GM19463 (cell line): ENCODE measurements around the gene SORBS1.

Experiments
- ATAC-seq: cut with Tn5 transposase; IDR thresholded peaks from one replicate; pipeline ENCODE4 v1.9.1; 2021; ENCODE audit warnings: mild to moderate bottlenecking, moderate library complexity; ENCODE audit not compliant: unreplicated experiment

The SORBS1 gene

GRCh38 chr10:95467162-95467599 lies 94.0 kb downstream of the SORBS1 start:
- no peak for ATAC-seq

GRCh38 chr10:95466436-95466835 lies 94.7 kb downstream of the SORBS1 start:
- no peak for ATAC-seq

GRCh38 chr10:95464280-95464679 lies 96.9 kb downstream of the SORBS1 start:
- ATAC-seq = no peak

- ATAC-seq = no peak
Observed at GRCh38 chr10:95462740-95463667, 98.2 kb downstream of the SORBS1 start.

- no peak for ATAC-seq
Observed at GRCh38 chr10:95461611-95462010, 99.6 kb downstream of the SORBS1 start.

GRCh38 chr10:95459446-95460045 lies 101.6 kb downstream of the SORBS1 start:
- no peak for ATAC-seq

GRCh38 chr10:95458871-95459270 lies 102.3 kb downstream of the SORBS1 start:
- ATAC-seq = no peak

GRCh38 chr10:95458014-95458413 lies 103.2 kb downstream of the SORBS1 start:
- ATAC-seq = no peak

- no peak for ATAC-seq
Observed at GRCh38 chr10:95457319-95457886, 103.8 kb downstream of the SORBS1 start.

GRCh38 chr10:95456516-95456915 lies 104.7 kb downstream of the SORBS1 start:
- no peak for ATAC-seq

GRCh38 chr10:95454940-95455339 lies 106.2 kb downstream of the SORBS1 start:
- ATAC-seq = no peak

- no peak for ATAC-seq
Observed at GRCh38 chr10:95454356-95454755, 106.8 kb downstream of the SORBS1 start.

- ATAC-seq = no peak
Observed at GRCh38 chr10:95451568-95452524, 109.3 kb downstream of the SORBS1 start.

- ATAC-seq = no peak
Observed at GRCh38 chr10:95451150-95451549, 110.0 kb downstream of the SORBS1 start.

- no peak for ATAC-seq
Observed at GRCh38 chr10:95450188-95450587, 111.0 kb downstream of the SORBS1 start.

GRCh38 chr10:95447685-95448084 lies 113.5 kb downstream of the SORBS1 start:
- no peak for ATAC-seq

GRCh38 chr10:95445837-95446486 lies 115.2 kb downstream of the SORBS1 start:
- ATAC-seq = peak; percentile 56

- no peak for ATAC-seq
Observed at GRCh38 chr10:95445223-95445836, 115.8 kb downstream of the SORBS1 start.

- no peak for ATAC-seq
Observed at GRCh38 chr10:95444792-95445191, 116.4 kb downstream of the SORBS1 start.

- no peak for ATAC-seq
Observed at GRCh38 chr10:95443636-95444035, 117.5 kb downstream of the SORBS1 start.
